Kidney epithelial cell (primary cell): Measurements from ENCODE around the gene PAAF1. TPM values are rescaled to one million over a fixed set of nuclear protein-coding genes. Genes with fewer than 3 reads are reported as not detected.

ENCODE experiments used
- DNase-seq: peaks from one replicate; pipeline ENCODE4 v3.0.0-alpha.2; 2010; ENCODE audit warnings: low read depth
- H3K27me3 ChIP-seq: 2 replicates; pipeline ENCODE4 v1.6.0; 2011; ENCODE audit warnings: low read length; ENCODE audit not compliant: control insufficient read depth, insufficient read depth
- H3K36me3 ChIP-seq: 2 replicates; pipeline ENCODE4 v1.5.1; 2011; ENCODE audit warnings: low read length; ENCODE audit not compliant: control insufficient read depth, insufficient read depth
- H3K4me3 ChIP-seq: 2 replicates; pipeline ENCODE4 v1.5.1; 2011; ENCODE audit warnings: low read depth, mild to moderate bottlenecking, control low read depth, low read length
- total RNA-seq: library from RNA; depleted of rRNA; stranded (reverse); fragments of >200 nt; gene quantifications from 2 replicates; pipeline ENCODE4 v1.2.3, GENCODE V29; 2015
- TF ChIP-seq, protein P1 (sequence below): IDR thresholded peaks from 2 replicates; pipeline ENCODE4 v1.5.1; 2011; ENCODE audit warnings: mild to moderate bottlenecking, moderate library complexity, low read length, control low read depth, inconsistent platforms; ENCODE audit not compliant: insufficient read depth, poor library complexity, severe bottlenecking

PAAF1 gene
- total RNA-seq, 1 donor from 2014 or later: 11.9 TPM

DNA sequence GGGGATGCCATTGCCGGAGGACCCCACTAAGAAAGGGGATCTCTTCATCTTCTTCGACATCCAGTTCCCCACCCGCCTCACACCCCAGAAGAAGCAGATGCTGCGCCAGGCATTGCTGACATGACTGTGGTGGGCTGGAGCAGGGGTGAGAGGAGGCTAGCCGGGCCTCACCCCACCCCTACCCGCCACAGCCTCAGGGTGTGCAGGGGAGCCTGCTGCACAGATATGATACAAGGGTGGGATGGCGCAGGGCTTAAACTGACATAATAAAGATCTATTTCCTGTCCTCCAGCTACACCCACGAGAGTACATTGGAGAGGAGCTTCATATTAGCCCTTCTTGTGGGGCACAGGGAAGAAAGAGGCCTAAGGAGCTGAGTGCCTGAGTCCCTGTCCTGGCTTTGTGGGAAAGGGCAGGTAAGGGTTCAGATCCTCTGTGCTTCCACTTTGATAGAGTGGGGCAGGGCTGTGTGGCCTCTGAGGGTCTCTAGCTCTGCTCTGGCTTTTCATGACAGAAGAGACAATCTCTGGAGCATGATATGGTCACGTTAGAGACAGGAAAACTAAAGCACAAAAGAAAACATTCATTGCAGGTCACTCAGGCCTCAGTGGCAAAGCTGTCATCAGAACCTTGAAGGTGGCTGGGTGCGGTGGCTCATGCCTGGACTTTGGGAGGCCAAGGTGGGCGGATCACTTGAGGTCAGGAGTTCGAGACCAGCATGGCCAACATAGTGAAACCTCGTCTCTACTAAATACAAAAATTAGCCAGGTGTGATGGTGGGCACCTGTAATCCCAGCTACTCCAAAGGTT is 93.4 kb downstream of the PAAF1 start:
- H3K36me3 ChIP-seq: peaks cover 2% of the 10 kb centered on the region
- DNase-seq: no peak
- H3K4me3 ChIP-seq: no peak overlapping the region
- no peaks in the 10 kb centered on the region for H3K27me3 ChIP-seq
- TF ChIP-seq, protein P1, sequence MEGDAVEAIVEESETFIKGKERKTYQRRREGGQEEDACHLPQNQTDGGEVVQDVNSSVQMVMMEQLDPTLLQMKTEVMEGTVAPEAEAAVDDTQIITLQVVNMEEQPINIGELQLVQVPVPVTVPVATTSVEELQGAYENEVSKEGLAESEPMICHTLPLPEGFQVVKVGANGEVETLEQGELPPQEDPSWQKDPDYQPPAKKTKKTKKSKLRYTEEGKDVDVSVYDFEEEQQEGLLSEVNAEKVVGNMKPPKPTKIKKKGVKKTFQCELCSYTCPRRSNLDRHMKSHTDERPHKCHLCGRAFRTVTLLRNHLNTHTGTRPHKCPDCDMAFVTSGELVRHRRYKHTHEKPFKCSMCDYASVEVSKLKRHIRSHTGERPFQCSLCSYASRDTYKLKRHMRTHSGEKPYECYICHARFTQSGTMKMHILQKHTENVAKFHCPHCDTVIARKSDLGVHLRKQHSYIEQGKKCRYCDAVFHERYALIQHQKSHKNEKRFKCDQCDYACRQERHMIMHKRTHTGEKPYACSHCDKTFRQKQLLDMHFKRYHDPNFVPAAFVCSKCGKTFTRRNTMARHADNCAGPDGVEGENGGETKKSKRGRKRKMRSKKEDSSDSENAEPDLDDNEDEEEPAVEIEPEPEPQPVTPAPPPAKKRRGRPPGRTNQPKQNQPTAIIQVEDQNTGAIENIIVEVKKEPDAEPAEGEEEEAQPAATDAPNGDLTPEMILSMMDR: no peak

DNA sequence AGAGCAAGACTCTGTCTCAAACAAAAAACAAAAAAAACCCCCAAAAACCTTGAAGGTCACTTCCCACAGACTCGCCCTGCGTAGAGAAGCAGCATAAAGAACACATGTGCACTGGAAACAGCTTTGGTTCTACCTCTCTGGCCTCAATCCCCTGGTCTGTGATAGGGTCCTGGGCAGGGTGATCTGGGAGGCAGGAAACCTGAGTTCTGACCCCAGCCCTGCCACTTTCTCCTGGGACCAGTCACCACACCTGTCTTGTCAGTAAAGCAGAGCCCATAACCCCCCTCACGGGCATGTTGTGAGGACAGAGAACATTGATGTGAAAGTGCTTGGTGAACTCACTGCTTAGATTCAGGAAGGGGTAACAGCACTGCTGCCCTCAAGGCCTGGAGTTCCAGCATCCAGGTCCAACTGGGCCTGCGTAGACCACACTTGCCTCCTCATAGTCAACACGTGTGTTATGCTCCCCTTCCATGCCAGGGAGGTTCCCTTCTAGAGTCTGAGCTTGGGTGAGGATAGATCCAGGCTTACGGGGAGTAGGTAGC is 94.4 kb downstream of the PAAF1 start:
- H3K27me3 ChIP-seq: no peaks in the 10 kb centered on the region

DNA sequence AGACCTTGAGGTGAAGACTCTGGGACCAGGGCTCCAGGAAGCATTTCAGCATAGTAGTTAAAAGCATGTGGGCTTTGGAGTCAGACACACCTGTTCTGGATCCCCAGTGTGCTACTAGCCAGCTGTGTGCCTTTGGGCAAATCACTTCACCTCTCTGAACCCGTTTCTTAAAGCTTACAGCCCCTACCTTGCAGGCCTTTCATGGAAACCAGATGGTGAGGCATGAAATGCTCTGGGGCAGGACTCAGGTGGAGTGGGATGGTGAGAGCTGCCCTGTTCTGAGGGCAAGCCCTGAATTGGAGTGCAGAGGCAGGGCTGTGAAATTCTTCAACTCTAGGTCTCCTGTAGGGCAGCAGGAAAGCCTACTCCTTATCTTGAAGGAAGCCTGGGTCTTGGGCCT is 95.4 kb downstream of the PAAF1 start:
- no peak for DNase-seq
- H3K4me3 ChIP-seq: no peak overlapping the region
- peaks cover 6% of the 10 kb centered on the region for H3K36me3 ChIP-seq
- no peaks in the 10 kb centered on the region for H3K27me3 ChIP-seq
- TF ChIP-seq, protein P1: no peak

More for the DNA sequence above, 94.4 kb downstream of the PAAF1 start:
- H3K36me3 ChIP-seq: peaks cover 3% of the 10 kb centered on the region
- H3K4me3 ChIP-seq: no peak overlapping the region
- TF ChIP-seq, protein P1: no peak
- DNase-seq: no peak

DNA sequence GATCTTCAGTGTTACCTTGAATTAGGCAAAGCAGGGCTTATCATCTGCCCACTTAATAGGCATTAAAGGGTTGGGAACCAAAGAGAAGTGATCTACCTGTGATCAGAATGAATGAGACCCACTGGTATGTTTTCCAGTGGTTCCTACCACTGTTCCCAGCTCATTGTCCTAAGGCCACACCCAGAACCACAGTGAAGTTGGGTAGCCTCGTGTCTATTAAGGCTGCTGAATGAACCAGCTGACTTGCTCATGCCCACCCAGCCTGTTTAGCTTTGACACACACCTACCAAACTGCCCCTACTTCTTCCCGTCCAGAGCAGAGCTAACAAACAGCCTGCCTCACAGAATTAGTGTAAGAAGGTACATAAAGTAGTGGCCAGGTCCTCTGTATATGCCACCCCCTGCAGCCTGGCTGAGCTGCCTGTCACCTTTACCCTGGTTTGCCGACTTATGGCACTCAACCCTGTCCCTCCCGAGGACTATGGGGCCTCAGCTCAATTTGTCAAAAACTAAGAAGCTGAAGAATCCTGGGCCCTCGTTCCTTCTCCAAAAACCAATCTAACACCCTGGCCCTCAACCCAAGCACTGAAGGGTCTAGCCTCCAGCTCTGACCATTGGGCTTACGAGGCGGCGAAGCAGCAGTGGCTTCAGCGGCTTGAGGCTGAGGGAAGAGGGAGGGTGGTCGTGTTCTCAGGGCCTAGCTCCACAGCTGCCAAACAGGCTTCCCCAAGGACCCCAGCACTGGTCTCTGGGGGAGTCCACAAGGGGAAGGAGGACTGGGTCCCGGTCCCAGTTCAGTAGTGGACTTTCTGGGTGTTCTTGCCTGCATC is 96.0 kb downstream of the PAAF1 start:
- DNase-seq: no peak
- no peaks in the 10 kb centered on the region for H3K27me3 ChIP-seq
- TF ChIP-seq, protein P1: no peak
- H3K36me3 ChIP-seq: peaks cover 8% of the 10 kb centered on the region
- no peak overlapping the region for H3K4me3 ChIP-seq

DNA sequence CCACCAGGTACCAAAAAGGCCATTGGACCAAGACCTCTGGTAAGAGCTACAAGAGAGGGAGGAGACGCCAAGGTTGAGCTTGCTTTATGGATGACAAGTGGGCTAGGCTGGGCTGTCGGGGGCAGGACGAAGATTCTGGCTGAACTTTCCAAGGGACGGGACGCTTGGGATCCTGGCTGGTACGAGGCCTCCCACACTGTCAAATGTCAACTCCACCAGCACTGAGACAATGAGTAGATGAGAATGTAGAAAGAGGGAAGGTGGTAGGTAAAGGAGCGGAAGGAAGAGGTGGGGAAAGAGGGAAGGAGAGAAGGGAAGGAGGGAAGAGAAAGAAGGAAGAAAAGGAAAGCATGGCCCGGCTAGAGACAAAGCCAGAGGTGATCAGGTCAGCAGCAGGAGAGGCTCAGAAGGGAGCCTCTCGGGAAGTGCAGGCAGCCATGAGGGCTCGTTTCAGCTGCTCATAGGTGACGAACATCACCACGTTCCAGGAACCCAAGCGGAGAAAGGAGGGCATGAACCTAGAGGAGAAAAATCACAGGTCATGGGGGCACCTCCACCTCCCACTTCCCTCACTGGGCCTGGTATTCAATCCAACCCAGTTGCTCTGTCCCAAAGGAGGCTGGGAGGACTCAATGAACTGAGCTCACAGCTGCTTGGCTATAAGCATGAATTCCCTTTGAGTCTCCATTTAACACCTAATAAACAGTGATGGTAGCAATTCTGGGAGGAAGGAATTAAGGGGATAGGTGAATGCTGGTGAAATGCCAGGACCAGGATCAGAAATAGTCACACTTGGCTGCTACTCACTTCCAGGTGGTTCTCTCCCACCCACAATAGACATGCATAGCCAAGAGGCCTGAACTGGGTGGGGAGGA is 98.0 kb downstream of the PAAF1 start:
- Histone ChIP-seq H3K27me3 (no peaks in the 10 kb centered on the region), H3K36me3 (peaks cover 11% of the 10 kb centered on the region), H3K4me3 (no peak overlapping the region)
- TF ChIP-seq, protein P1: no peak
- no peak for DNase-seq
